GM12892 (cell line): ENCODE data around the gene DLL4.

Experiments
- POLR2A ChIP-seq: IDR thresholded peaks from 2 replicates; pipeline ENCODE4 v1.6.1; 2011; ENCODE audit warnings: low read depth, low read length, control low read depth
- POLR2AphosphoS5 ChIP-seq: IDR thresholded peaks from 2 replicates; pipeline ENCODE4 v1.6.1; 2011; ENCODE audit warnings: low read depth, low read length, control low read depth

DNA sequence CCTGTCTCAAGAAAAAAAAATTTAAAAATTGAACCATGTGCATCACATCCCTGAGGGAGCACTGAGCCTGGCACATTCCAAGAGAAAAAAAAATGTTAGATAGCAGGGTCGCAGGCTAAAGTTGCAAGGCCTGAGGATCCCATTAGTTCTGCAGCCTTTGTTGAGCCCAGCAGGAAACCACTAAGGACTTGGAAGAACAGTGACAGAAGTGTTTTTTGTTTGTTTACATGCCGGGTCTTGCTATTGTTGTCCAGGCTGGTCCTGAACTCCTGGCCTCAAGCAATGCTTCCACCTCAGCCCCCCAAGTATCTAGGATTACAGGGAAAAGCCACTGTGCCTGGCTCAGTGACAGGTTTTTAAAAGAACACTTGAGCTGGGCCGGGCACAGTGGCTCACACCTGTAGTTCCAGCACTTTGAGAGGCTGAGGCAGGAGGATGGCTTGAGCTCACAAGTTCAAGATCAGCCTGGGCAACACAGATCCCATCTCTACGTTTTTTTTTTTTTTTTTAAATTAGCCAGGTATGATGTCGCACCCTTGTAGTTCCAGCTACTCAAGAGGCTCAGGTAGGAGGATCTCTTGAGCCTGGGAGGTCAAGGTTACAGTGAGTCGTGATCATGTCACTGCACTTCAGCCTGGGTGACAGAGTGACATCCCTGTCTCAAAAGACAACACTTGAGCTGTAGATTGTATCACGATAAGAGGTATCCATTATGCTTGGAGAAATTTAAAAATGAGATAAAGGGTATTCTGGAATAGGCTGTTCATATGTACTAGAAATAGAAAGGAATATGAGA is 39.3 kb downstream of the DLL4 start:
- TF ChIP-seq POLR2A: no peak
- no peak for TF ChIP-seq POLR2AphosphoS5
